HEK293 (cell line): ENCODE data around the gene DNAJB5.

Experiments used
- CTCF ChIA-PET: fragments of 350-600 bp; formaldehyde crosslinking; extraction: SDS; loops from one replicate; lab custom pipeline; 2021; ENCODE audit warnings: antibody characterized with exemption; lab: Yijun Ruan, JAX
- POLR2A ChIA-PET: fragments of 300-600 bp; formaldehyde crosslinking; extraction: SDS; loops from one replicate; lab custom pipeline; 2020; ENCODE audit warnings: antibody characterized with exemption, inconsistent platforms; lab: Yijun Ruan, JAX
- H3K27ac ChIP-seq: fragments of 200-500 bp; sonication (Bioruptor generic); 2 replicates; pipeline ENCODE4 v1.5.1; 2014; ENCODE audit warnings: low read depth, low read length, control low read depth, inconsistent platforms; ENCODE audit errors: extremely low read depth
- H3K36me3 ChIP-seq, 2 experiments: fragments of 200-500 bp in 1 of 2; sonication (Bioruptor generic) in 1 of 2; 1 replicate in 1 of 2; 2 replicates in 1 of 2; pipeline ENCODE4 v1.5.1; 2014 to 2017; ENCODE audit warnings: inconsistent platforms in 2 of 2, low read length in 2 of 2; ENCODE audit not compliant: control insufficient read depth in 2 of 2, insufficient read depth in 1 of 2
- H3K4me1 ChIP-seq: fragments of 200-500 bp; sonication (Bioruptor generic); 2 replicates; pipeline ENCODE4 v1.5.1; 2014; ENCODE audit warnings: mild to moderate bottlenecking, low read length, inconsistent platforms; ENCODE audit not compliant: control insufficient read depth, insufficient read depth
- H3K4me3 ChIP-seq: 2 replicates; pipeline ENCODE4 v1.5.1; 2011; ENCODE audit warnings: low read depth, mild to moderate bottlenecking, control low read depth, low read length, moderate library complexity
- H3K9me3 ChIP-seq: fragments of 200-500 bp; sonication (Bioruptor generic); 2 replicates; pipeline ENCODE4 v1.5.1; 2014; ENCODE audit warnings: low read depth, low read length, inconsistent platforms; ENCODE audit not compliant: control insufficient read depth, insufficient read depth
- BCL11B ChIP-seq: fragments of 450-650 bp; formaldehyde crosslinking; IDR thresholded peaks from 2 replicates; pipeline ENCODE4 v1.5.1; 2016; ENCODE audit warnings: low read depth, missing biosample characterization, missing genetic modification characterization
- INSM2 ChIP-seq: fragments of 450-650 bp; formaldehyde crosslinking; IDR thresholded peaks from 2 replicates; pipeline ENCODE4 v1.5.1; 2016; ENCODE audit warnings: missing biosample characterization, missing genetic modification characterization
- MYNN ChIP-seq: fragments of 450-650 bp; formaldehyde crosslinking; IDR thresholded peaks from 2 replicates; pipeline ENCODE4 v1.5.1; 2016; ENCODE audit warnings: missing biosample characterization, missing genetic modification characterization, borderline replicate concordance
- OVOL3 ChIP-seq: fragments of 450-650 bp; formaldehyde crosslinking; IDR thresholded peaks from 2 replicates; pipeline ENCODE4 v1.5.1; 2016; ENCODE audit warnings: missing biosample characterization, missing genetic modification characterization
- PRDM10 ChIP-seq: fragments of 450-650 bp; formaldehyde crosslinking; IDR thresholded peaks from 2 replicates; pipeline ENCODE4 v1.5.1; 2016; ENCODE audit warnings: missing biosample characterization, missing genetic modification characterization
- PRDM4 ChIP-seq: fragments of 450-650 bp; formaldehyde crosslinking; IDR thresholded peaks from 2 replicates; pipeline ENCODE4 v1.5.1; 2017; ENCODE audit warnings: missing biosample characterization, missing genetic modification characterization
- RBAK ChIP-seq: fragments of 450-650 bp; formaldehyde crosslinking; IDR thresholded peaks from 2 replicates; pipeline ENCODE4 v1.5.1; 2016; ENCODE audit warnings: missing biosample characterization, missing genetic modification characterization
- SP3 ChIP-seq: fragments of 450-650 bp; formaldehyde crosslinking; IDR thresholded peaks from 2 replicates; pipeline ENCODE4 v1.5.1; 2016; ENCODE audit warnings: missing biosample characterization, missing genetic modification characterization
- ZBTB21 ChIP-seq: fragments of 450-650 bp; formaldehyde crosslinking; IDR thresholded peaks from 2 replicates; pipeline ENCODE4 v1.5.1; 2017; ENCODE audit warnings: missing biosample characterization, missing genetic modification characterization
- ZNF211 ChIP-seq: fragments of 450-650 bp; formaldehyde crosslinking; IDR thresholded peaks from 2 replicates; pipeline ENCODE4 v1.5.1; 2016; ENCODE audit warnings: low read depth, missing biosample characterization, missing genetic modification characterization
- ZNF248 ChIP-seq: fragments of 450-650 bp; formaldehyde crosslinking; IDR thresholded peaks from 2 replicates; pipeline ENCODE4 v1.5.1; 2017; ENCODE audit warnings: missing biosample characterization, missing genetic modification characterization
- ZNF362 ChIP-seq: fragments of 450-650 bp; formaldehyde crosslinking; IDR thresholded peaks from 2 replicates; pipeline ENCODE4 v1.5.1; 2016; ENCODE audit warnings: missing biosample characterization, missing genetic modification characterization
- ZNF473 ChIP-seq: fragments of 450-650 bp; formaldehyde crosslinking; IDR thresholded peaks from 2 replicates; pipeline ENCODE4 v1.5.1; 2017; ENCODE audit warnings: missing biosample characterization, missing genetic modification characterization
- ZNF501 ChIP-seq: fragments of 450-650 bp; formaldehyde crosslinking; IDR thresholded peaks from 2 replicates; pipeline ENCODE4 v1.5.1; 2016; ENCODE audit warnings: missing biosample characterization, missing genetic modification characterization
- ZNF529 ChIP-seq: fragments of 450-650 bp; formaldehyde crosslinking; IDR thresholded peaks from 2 replicates; pipeline ENCODE4 v1.5.1; 2017; ENCODE audit warnings: missing genetic modification characterization, missing biosample characterization; ENCODE audit not compliant: insufficient replicate concordance
- ZNF548 ChIP-seq: fragments of 450-650 bp; formaldehyde crosslinking; IDR thresholded peaks from 2 replicates; pipeline ENCODE4 v1.5.1; 2016; ENCODE audit warnings: missing biosample characterization, missing genetic modification characterization
- ZNF558 ChIP-seq: fragments of 450-650 bp; formaldehyde crosslinking; IDR thresholded peaks from 2 replicates; pipeline ENCODE4 v1.5.1; 2016; ENCODE audit warnings: missing biosample characterization, missing genetic modification characterization
- ZNF571 ChIP-seq: fragments of 450-650 bp; formaldehyde crosslinking; IDR thresholded peaks from 2 replicates; pipeline ENCODE4 v1.5.0; 2017; ENCODE audit warnings: missing biosample characterization, missing genetic modification characterization
- ZNF600 ChIP-seq: fragments of 450-650 bp; formaldehyde crosslinking; IDR thresholded peaks from 2 replicates; pipeline ENCODE4 v1.5.1; 2016; ENCODE audit warnings: missing biosample characterization, missing genetic modification characterization
- ZNF623 ChIP-seq: fragments of 450-650 bp; formaldehyde crosslinking; IDR thresholded peaks from 2 replicates; pipeline ENCODE4 v1.5.1; 2016; ENCODE audit warnings: missing biosample characterization, missing genetic modification characterization
- ZNF660 ChIP-seq: fragments of 450-650 bp; IDR thresholded peaks from 2 replicates; pipeline ENCODE4 v1.5.1; 2018; ENCODE audit warnings: missing biosample characterization, mild to moderate bottlenecking, missing genetic modification characterization
- ZNF701 ChIP-seq: fragments of 450-650 bp; formaldehyde crosslinking; IDR thresholded peaks from 2 replicates; pipeline ENCODE4 v1.5.1; 2016; ENCODE audit warnings: missing biosample characterization, missing genetic modification characterization
- ZNF747 ChIP-seq: fragments of 450-650 bp; formaldehyde crosslinking; IDR thresholded peaks from 2 replicates; pipeline ENCODE4 v1.5.1; 2016; ENCODE audit warnings: missing biosample characterization, missing genetic modification characterization
- ZSCAN23 ChIP-seq: fragments of 450-650 bp; formaldehyde crosslinking; IDR thresholded peaks from 2 replicates; pipeline ENCODE4 v1.5.1; 2016; ENCODE audit warnings: missing biosample characterization, missing genetic modification characterization
- TF ChIP-seq, protein P1 (sequence below): fragments of 450-650 bp; formaldehyde crosslinking; IDR thresholded peaks from 2 replicates; pipeline ENCODE4 v1.5.1; 2016; ENCODE audit warnings: missing biosample characterization, missing genetic modification characterization

DNAJB5 gene

DNA sequence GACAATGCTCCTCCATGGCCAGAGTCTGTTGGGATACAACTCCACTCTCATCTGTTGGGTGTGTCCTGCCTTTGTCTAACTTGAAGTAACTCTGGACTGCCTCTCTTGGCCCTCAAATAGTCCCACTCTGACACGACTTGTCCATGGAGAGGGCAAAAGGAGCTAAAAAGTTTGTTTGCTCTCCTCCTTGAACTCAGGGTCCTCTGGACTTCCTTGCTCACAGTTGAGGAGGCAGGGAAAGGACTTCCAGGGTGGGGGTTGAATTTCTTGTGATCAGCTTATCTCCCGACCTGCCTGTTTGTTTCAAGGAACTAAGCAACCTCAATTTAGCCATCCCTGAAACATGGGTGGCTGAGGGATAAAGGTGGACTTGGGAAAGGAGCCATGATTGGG is 11.7 kb downstream of the DNAJB5 start:
- Histone ChIP-seq H3K4me3 (no peak overlapping the region), H3K27ac (no peak overlapping the region), H3K4me1 (no peaks in the 10 kb centered on the region), H3K9me3 (no peaks in the 10 kb centered on the region), H3K36me3 (peaks cover 0 to 17% of the 10 kb centered on the region in 2 experiments; a peak in 1 of 3 replicates)
- ChIA-PET POLR2A (interaction anchor here (0.7 to 1.2 kb wide), 2 partner anchors 12 to 70 kb away, joined by 4 to 5 read pairs; partner anchors contain the start of gene DNAJB5), CTCF (interaction anchor here (0.5 to 2.3 kb wide), 10 partner anchors 16 to 1143 kb away, joined by 3 to 14 read pairs (median 4); no protein-coding TSS in a partner anchor)
- TF ChIP-seq BCL11B (tag by site-specific recombination) (no peak), ZNF501 (no peak), ZNF473 (tag by site-specific recombination) (no peak), ZNF571 (no peak), OVOL3 (tag by site-specific recombination) (no peak), ZNF548 (tag by site-specific recombination) (no peak), RBAK (tag by site-specific recombination) (no peak), ZNF600 (no peak), ZNF248 (tag by site-specific recombination) (no peak), ZNF362 (tag by site-specific recombination) (no peak), ZNF701 (no peak), PRDM4 (no peak), ZNF211 (tag by site-specific recombination) (no peak), SP3 (no peak), ZBTB21 (tag by site-specific recombination) (no peak), ZSCAN23 (no peak)

DNA sequence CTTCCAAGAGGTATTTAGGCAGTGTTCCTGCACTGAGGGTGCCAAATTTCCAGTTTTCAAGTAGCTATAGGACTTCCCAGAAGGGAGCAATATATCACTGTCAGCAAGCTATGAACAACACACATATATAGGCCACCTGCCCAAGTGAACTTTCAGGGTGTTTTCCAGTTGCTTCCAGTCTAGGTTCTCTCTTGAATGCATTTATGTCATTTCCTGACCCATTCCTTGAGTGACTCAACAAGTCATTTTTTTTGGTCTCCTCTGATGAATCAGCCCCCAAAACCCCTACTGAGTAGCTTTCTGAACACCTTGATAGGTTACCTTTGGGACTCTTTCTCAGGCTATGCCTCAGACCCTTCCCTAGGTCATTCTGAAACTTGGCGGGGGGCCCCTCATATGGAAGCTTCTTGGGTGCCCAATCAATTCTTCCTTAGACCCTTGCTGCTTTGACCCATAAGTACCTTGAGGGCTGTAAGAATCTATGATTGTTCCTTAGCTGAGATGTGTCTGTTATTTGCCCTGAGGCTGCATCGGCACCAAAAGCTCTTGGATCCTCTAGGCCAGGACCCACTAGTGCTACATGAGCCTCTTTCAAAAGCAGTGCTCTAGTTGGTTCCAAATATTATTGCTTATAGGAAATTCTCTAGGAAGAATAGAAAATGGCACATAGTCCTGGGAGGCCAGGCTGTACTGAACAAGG is 12.4 kb downstream of the DNAJB5 start:
- H3K4me1 ChIP-seq: no peaks in the 10 kb centered on the region
- no peak for TF ChIP-seq ZNF623 (tag by site-specific recombination)
- no peak for TF ChIP-seq INSM2 (tag by site-specific recombination)
- no peak for TF ChIP-seq PRDM10
- TF ChIP-seq, protein P1, sequence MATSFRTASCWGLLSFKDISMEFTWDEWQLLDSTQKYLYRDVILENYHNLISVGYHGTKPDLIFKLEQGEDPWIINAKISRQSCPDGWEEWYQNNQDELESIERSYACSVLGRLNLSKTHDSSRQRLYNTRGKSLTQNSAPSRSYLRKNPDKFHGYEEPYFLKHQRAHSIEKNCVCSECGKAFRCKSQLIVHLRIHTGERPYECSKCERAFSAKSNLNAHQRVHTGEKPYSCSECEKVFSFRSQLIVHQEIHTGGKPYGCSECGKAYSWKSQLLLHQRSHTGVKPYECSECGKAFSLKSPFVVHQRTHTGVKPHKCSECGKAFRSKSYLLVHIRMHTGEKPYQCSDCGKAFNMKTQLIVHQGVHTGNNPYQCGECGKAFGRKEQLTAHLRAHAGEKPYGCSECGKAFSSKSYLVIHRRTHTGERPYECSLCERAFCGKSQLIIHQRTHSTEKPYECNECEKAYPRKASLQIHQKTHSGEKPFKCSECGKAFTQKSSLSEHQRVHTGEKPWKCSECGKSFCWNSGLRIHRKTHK (tag by site-specific recombination): no peak
- no peak for TF ChIP-seq MYNN
- no peak for TF ChIP-seq ZNF558 (tag by site-specific recombination)
- no peak for TF ChIP-seq ZNF747
- TF ChIP-seq ZNF660: no peak
- TF ChIP-seq ZNF529: no peak

More for the DNA sequence above, 12.4 kb downstream of the DNAJB5 start:
- no peak overlapping the region for H3K4me3 ChIP-seq
- peaks cover 0 to 10% of the 10 kb centered on the region in 2 experiments; a peak in 1 of 3 replicates for H3K36me3 ChIP-seq
- ChIA-PET CTCF (interaction anchor here (0.5 to 2.3 kb wide), 9 partner anchors 17 to 1143 kb away, joined by 3 to 14 read pairs (median 4); no protein-coding TSS in a partner anchor), POLR2A (interaction anchor here (0.7 to 1.2 kb wide), 2 partner anchors 12 to 69 kb away, joined by 4 to 5 read pairs; partner anchors contain the start of gene DNAJB5)
- no peaks in the 10 kb centered on the region for H3K9me3 ChIP-seq
- no peak overlapping the region for H3K27ac ChIP-seq
